ENCODE results near the gene TLK1.
A peak's percentile ranks its signal among the peaks of the same experiment; 100 is the strongest.

TLK1 gene

DNA sequence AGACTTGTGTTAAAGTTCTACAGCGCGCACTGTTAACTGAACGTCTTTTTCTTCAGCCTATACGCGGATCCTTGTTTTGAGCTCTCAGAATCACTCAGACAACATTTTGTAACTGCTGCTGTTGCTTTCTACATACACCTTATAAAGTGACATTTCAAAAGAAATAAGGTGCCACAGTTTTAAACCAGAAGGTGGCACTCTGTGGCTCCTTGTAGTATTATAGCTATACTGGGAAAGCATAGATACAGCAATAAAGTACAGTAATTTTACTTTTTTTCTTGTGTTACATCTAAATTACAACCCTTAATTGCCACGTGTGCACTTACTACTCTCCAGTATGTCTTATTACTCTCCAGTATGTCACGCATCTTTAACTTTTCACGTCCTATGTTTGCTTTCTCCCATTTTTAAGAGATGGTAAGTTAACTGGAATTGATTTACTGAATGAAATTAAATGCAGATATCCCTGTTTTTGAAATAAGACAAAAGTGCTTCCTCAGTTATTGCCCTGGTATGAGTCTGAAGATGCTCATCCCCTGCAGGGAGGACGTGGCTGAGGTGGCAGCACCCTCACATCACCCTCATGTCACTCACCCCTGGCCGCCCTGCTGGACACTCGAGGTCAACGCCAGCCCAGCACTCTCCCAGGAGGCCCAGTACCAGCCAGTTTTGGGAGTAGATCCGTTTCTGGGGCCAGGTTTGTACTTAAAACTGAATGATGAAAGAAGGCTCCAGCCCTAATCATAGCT is 193.9 kb downstream of the TLK1 start:
- H3K4me3 ChIP-seq (ENCODE audit: low read depth, low read length) = no peak overlapping the region
- TF ChIP-seq, protein P1, sequence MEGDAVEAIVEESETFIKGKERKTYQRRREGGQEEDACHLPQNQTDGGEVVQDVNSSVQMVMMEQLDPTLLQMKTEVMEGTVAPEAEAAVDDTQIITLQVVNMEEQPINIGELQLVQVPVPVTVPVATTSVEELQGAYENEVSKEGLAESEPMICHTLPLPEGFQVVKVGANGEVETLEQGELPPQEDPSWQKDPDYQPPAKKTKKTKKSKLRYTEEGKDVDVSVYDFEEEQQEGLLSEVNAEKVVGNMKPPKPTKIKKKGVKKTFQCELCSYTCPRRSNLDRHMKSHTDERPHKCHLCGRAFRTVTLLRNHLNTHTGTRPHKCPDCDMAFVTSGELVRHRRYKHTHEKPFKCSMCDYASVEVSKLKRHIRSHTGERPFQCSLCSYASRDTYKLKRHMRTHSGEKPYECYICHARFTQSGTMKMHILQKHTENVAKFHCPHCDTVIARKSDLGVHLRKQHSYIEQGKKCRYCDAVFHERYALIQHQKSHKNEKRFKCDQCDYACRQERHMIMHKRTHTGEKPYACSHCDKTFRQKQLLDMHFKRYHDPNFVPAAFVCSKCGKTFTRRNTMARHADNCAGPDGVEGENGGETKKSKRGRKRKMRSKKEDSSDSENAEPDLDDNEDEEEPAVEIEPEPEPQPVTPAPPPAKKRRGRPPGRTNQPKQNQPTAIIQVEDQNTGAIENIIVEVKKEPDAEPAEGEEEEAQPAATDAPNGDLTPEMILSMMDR (IDR thresholded peaks at IDR 0.05; ENCODE audit: low read depth, low read length, missing control alignments) = peak; percentile 19
- no peak for DNase-seq (ENCODE audit: low read depth)
- in situ Hi-C loops (cut with HindIII; ENCODE audit: low sequenced_read_pairs) = loop anchor here (5.0 to 25.0 kb wide), 2 partner anchors 190 to 445 kb away; no protein-coding TSS in a partner anchor

DNA sequence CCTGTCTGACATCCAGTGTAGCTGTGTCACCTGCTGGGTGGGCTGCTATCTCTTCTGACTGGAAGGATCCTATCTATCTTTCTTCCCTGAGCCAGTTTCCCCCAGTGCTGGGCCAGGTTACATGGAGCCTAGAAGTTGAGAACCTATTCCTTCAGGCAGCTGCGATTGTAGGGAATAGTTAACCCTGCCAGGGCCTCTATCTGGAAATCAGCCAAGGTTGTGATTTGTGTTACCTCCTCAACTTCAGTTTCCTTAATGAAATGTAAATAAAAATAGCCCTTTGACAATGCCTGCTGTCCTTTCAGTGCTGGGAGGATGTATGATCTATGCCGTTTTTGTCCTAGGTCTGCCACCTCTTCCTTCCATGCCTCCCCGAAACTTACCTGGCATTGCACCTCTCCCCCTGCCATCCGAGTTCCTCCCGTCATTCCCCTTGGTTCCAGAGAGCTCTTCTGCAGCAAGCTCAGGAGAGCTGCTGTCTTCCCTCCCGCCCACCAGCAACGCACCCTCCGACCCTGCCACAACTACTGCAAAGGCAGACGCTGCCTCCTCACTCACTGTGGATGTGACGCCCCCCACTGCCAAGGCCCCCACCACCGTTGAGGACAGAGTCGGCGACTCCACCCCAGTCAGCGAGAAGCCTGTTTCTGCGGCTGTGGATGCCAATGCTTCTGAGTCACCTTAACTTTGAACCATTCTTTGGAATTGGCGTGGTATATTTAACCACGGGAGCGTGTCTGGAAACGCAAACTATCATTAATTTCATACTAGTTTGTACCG is 195.1 kb downstream of the TLK1 start:
- in situ Hi-C loops (cut with HindIII; ENCODE audit: low sequenced_read_pairs) = loop anchor here (5.0 to 25.0 kb wide), 2 partner anchors 192 to 447 kb away; no protein-coding TSS in a partner anchor
- DNase-seq (ENCODE audit: low read depth) = peak; percentile 52
- TF ChIP-seq, protein P1 (IDR thresholded peaks at IDR 0.05; ENCODE audit: low read depth, low read length, missing control alignments) = no peak
- no peak overlapping the region for H3K4me3 ChIP-seq (ENCODE audit: low read depth, low read length)

DNA sequence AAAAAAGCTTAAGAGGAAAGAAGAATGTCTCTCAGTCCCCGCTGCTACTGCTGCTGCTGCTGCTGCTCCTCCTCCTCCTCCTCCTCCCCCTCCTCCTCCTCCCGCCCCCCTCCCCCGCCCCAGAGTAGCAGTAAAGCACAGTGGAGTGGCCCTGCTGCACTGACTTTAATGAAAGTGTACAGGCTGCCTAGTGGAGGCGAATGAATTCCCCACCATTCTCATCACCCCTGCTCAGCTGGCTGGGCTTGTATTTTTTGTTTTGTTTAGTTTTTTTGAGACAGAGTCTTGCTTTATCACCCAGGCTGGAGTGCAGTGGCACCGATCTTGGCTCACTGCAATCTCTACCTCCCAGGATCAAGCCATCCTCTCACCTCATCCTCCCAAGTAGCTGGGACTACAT is 197.3 kb downstream of the TLK1 start:
- DNase-seq (ENCODE audit: low read depth) = no peak
- H3K4me3 ChIP-seq (ENCODE audit: low read depth, low read length) = no peak overlapping the region
- in situ Hi-C loops (cut with HindIII; ENCODE audit: low sequenced_read_pairs) = loop anchor here (25.0 kb wide), 1 partner anchor 449 kb away; no protein-coding TSS in a partner anchor
- TF ChIP-seq, protein P1 (IDR thresholded peaks at IDR 0.05; ENCODE audit: low read depth, low read length, missing control alignments) = no peak

DNA sequence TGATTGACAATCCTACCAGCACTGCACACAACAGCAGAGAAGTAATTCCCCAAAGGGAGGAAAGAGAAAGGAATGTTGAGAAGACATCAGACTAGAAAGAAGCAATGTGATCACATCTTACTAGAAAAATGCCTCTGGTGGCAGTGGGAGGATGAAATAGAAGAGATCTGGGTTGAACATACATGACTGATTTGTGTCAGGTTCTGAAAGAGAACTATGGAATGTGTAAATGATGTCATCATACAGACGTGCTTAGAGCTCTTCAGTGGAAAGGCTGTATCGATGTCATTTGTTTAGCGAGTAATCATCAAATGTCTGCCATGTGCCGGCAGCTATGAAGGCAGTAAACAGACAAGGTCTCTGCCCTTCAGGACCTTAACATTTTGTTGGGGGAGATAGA is 206.8 kb downstream of the TLK1 start:
- DNase-seq (ENCODE audit: low read depth) = no peak
- no peak overlapping the region for H3K4me3 ChIP-seq (ENCODE audit: low read depth, low read length)
- TF ChIP-seq, protein P1 (IDR thresholded peaks at IDR 0.05; ENCODE audit: low read depth, low read length, missing control alignments) = no peak
- in situ Hi-C loops (cut with HindIII; ENCODE audit: low sequenced_read_pairs) = loop anchor here (25.0 kb wide), 1 partner anchor 458 kb away; no protein-coding TSS in a partner anchor

DNA sequence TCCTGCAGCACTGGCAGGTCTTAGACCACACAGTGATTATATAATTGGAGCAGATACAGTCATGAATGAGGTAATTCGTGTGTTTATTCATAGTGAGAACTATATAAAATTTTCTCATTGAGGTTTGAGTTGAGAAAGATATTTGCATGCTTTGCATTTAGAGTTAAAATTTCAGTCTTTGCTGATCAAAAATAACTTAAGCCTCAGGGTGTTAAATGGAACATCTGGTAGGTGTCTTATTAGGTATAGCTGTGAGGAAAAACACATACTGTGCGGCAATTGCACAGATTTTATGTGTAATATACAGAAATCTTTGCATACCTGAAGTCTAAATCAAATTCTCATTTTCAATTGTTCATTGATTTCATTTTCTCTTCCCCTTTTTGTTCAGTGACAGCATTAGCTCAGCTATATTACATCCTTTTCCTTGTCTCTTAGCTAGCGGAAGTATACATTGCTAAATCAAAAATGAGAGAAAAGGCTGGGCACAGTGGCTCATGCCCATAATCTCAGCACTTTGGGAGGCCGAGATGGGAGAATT is 210.4 kb downstream of the TLK1 start:
- no peak overlapping the region for H3K4me3 ChIP-seq (ENCODE audit: low read depth, low read length)
- DNase-seq (ENCODE audit: low read depth) = no peak
- TF ChIP-seq, protein P1 (IDR thresholded peaks at IDR 0.05; ENCODE audit: low read depth, low read length, missing control alignments) = no peak
- in situ Hi-C loops (cut with HindIII; ENCODE audit: low sequenced_read_pairs) = loop anchor here (25.0 kb wide), 1 partner anchor 462 kb away; no protein-coding TSS in a partner anchor

DNA sequence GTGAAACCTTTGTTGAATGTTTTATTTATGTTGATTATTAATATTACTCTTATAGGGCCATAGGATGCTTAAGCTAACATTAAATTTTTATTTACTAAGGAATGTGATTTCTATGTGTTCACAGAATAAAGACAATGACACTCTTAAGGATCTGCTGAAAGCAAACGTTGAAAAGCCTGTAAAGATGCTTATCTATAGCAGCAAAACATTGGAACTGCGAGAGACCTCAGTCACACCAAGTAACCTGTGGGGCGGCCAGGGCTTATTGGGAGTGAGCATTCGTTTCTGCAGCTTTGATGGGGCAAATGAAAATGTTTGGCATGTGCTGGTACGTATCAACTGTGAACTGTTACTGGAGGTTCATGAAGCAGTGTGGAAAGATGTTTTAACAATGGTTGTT is 211.3 kb downstream of the TLK1 start:
- H3K4me3 ChIP-seq (ENCODE audit: low read depth, low read length) = no peak overlapping the region
- TF ChIP-seq, protein P1 (IDR thresholded peaks at IDR 0.05; ENCODE audit: low read depth, low read length, missing control alignments) = no peak
- no peak for DNase-seq (ENCODE audit: low read depth)
- in situ Hi-C loops (cut with HindIII; ENCODE audit: low sequenced_read_pairs) = no loop called here
